OCI-LY3 (cell line): ENCODE data around the gene INTS11.

Experiments used
- EZH2phosphoT487 ChIP-seq: fragments of 200-600 bp; shearing (Covaris generic); IDR thresholded peaks from 2 replicates; pipeline ENCODE4 v1.6.1; 2018; ENCODE audit warnings: antibody characterized with exemption, mixed run types, low read depth
- TF ChIP-seq, protein P1 (sequence below): fragments of 200-600, 300-600 bp; sonication (generic); IDR thresholded peaks from 2 replicates; pipeline ENCODE4 v1.5.1; 2014; ENCODE audit warnings: antibody characterized with exemption, low read length, low read depth

GRCh38 chr1:1314237-1314586 is 10.2 kb downstream of the INTS11 start:
- TF ChIP-seq, protein P1, sequence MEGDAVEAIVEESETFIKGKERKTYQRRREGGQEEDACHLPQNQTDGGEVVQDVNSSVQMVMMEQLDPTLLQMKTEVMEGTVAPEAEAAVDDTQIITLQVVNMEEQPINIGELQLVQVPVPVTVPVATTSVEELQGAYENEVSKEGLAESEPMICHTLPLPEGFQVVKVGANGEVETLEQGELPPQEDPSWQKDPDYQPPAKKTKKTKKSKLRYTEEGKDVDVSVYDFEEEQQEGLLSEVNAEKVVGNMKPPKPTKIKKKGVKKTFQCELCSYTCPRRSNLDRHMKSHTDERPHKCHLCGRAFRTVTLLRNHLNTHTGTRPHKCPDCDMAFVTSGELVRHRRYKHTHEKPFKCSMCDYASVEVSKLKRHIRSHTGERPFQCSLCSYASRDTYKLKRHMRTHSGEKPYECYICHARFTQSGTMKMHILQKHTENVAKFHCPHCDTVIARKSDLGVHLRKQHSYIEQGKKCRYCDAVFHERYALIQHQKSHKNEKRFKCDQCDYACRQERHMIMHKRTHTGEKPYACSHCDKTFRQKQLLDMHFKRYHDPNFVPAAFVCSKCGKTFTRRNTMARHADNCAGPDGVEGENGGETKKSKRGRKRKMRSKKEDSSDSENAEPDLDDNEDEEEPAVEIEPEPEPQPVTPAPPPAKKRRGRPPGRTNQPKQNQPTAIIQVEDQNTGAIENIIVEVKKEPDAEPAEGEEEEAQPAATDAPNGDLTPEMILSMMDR = no peak
- TF ChIP-seq EZH2phosphoT487 = no peak
